Activated CD8-positive, alpha-beta memory T cell treated with anti-CD3 and anti-CD28 coated beads for 1 hour (primary cell): ENCODE data around the gene GTF2A1.
"Not testable (repeated sequence)": the region's sequence is repeated elsewhere in the genome, so short reads cannot be mapped to it uniquely, and the experiment has no call there.

Experiments
- DNase-seq, 2 donors: peaks; one replicate each; pipeline ENCODE4 v3.0.0-alpha.2; 2020; ENCODE audit warnings: low read depth in 1 of 2; ENCODE audit errors: extremely low read depth in 1 of 2

GTF2A1 gene

GRCh38 chr14:81233615-81234014 lies 12.9 kb upstream of the GTF2A1 start:
- DNase-seq = no peak

- DNase-seq = no peak
Observed at GRCh38 chr14:81231540-81231939, 10.8 kb upstream of the GTF2A1 start.

- no peak for DNase-seq
Observed at GRCh38 chr14:81224222-81224621, 3.5 kb upstream of the GTF2A1 start.

- DNase-seq = not testable (repeated sequence)
Observed at GRCh38 chr14:81223788-81224187, 3.0 kb upstream of the GTF2A1 start.

GRCh38 chr14:81222691-81223090 lies 1.9 kb upstream of the GTF2A1 start:
- no peak for DNase-seq

- no peak for DNase-seq
Observed at GRCh38 chr14:81222126-81222525, 1.4 kb upstream of the GTF2A1 start.

- DNase-seq = no peak
Observed at GRCh38 chr14:81221579-81222102, 882 bp upstream of the GTF2A1 start.

- no peak for DNase-seq
Observed at GRCh38 chr14:81220580-81220829, 254 bp downstream of the GTF2A1 start.

- DNase-seq = peak in 1 of 2 donors; percentile 17
Observed at GRCh38 chr14:81219759-81220579, 790 bp downstream of the GTF2A1 start.

- peak; percentile 63 to 79 for DNase-seq
Observed at GRCh38 chr14:81219210-81219758, 1.5 kb downstream of the GTF2A1 start.

GRCh38 chr14:81211844-81212243 lies 8.9 kb downstream of the GTF2A1 start:
- DNase-seq = no peak

GRCh38 chr14:81209167-81209836 lies 11.5 kb downstream of the GTF2A1 start:
- DNase-seq = no peak

- no peak for DNase-seq
Observed at GRCh38 chr14:81208489-81208888, 12.3 kb downstream of the GTF2A1 start.

GRCh38 chr14:81206115-81206514 lies 14.6 kb downstream of the GTF2A1 start:
- DNase-seq = no peak

- no peak for DNase-seq
Observed at GRCh38 chr14:81205639-81206038, 15.1 kb downstream of the GTF2A1 start.

GRCh38 chr14:81200054-81200453 lies 20.7 kb downstream of the GTF2A1 start:
- no peak for DNase-seq

GRCh38 chr14:81199084-81199483 lies 21.7 kb downstream of the GTF2A1 start:
- no peak for DNase-seq

- no peak for DNase-seq
Observed at GRCh38 chr14:81198651-81199050, 22.1 kb downstream of the GTF2A1 start.

- DNase-seq = no peak
Observed at GRCh38 chr14:81193924-81194633, 26.7 kb downstream of the GTF2A1 start.

GRCh38 chr14:81192594-81192993 lies 28.2 kb downstream of the GTF2A1 start:
- no peak for DNase-seq

- no peak for DNase-seq
Observed at GRCh38 chr14:81187832-81188522, 32.8 kb downstream of the GTF2A1 start.
